Peyer's patch (tissue), 4 donors: Measurements from ENCODE around the gene ARMH4.

Source experiments
- CTCF ChIP-seq, 6 experiments: fragments of 450-650 bp in 4 of 6; fragments of 200-600 bp in 2 of 6; sonication (generic) in 1 of 6; IDR thresholded peaks; one replicate each; pipeline ENCODE4 v1.5.1; 2017 to 2019; ENCODE audit warnings: antibody characterized with exemption in 6 of 6, mild to moderate bottlenecking in 3 of 6, moderate library complexity in 1 of 6
- POLR2A ChIP-seq, 2 donors: fragments of 450-650 bp; IDR thresholded peaks; one replicate each; pipeline ENCODE4 v1.5.1; 2017; ENCODE audit warnings: antibody characterized with exemption in 2 of 2, mild to moderate bottlenecking in 2 of 2, moderate library complexity in 2 of 2

GRCh38 chr14:57963071-57963470 is 188.9 kb downstream of the ARMH4 start:
- TF ChIP-seq CTCF (IDR thresholded peaks at IDR 0.05) (no peak), POLR2A (IDR thresholded peaks at IDR 0.05) (no peak)
